ENCODE measurements around the gene CCDC138.

GRCh38 chr2:108869542-108869941 lies 83.0 kb downstream of the CCDC138 start:
- TF ChIP-seq CTCF (IDR thresholded peaks at IDR 0.05) (no peak), POLR2A (IDR thresholded peaks at IDR 0.05) (no peak)

Data from lower leg skin (tissue), 3 donors.